GM23338 (cell line): ENCODE measurements around the gene GPN2.

Experiments used
- CTCF ChIP-seq, 2 experiments: fragments of 200-600 bp in 1 of 2; sonication (generic) in 1 of 2; conservative IDR thresholded peaks; 2 replicates each; pipeline versions ENCODE4 v1.5.1 to v1.6.1; 2016 to 2017; ENCODE audit warnings: antibody characterized with exemption in 2 of 2, low read depth in 2 of 2, mild to moderate bottlenecking in 2 of 2, moderate library complexity in 1 of 2
- EZH2 ChIP-seq: fragments of 200-600 bp; sonication (generic); IDR thresholded peaks from one replicate; pipeline ENCODE4 v1.8.0; 2017; ENCODE audit warnings: antibody characterized with exemption, mild to moderate bottlenecking, low read depth; ENCODE audit not compliant: unreplicated experiment
- POLR2AphosphoS5 ChIP-seq: IDR thresholded peaks from 2 replicates; pipeline ENCODE4 v1.6.1; 2016; ENCODE audit warnings: antibody characterized with exemption, low read depth
- REST ChIP-seq: IDR thresholded peaks from one replicate; pipeline ENCODE4 v1.6.1; 2018; ENCODE audit warnings: antibody characterized with exemption; ENCODE audit not compliant: unreplicated experiment

DNA sequence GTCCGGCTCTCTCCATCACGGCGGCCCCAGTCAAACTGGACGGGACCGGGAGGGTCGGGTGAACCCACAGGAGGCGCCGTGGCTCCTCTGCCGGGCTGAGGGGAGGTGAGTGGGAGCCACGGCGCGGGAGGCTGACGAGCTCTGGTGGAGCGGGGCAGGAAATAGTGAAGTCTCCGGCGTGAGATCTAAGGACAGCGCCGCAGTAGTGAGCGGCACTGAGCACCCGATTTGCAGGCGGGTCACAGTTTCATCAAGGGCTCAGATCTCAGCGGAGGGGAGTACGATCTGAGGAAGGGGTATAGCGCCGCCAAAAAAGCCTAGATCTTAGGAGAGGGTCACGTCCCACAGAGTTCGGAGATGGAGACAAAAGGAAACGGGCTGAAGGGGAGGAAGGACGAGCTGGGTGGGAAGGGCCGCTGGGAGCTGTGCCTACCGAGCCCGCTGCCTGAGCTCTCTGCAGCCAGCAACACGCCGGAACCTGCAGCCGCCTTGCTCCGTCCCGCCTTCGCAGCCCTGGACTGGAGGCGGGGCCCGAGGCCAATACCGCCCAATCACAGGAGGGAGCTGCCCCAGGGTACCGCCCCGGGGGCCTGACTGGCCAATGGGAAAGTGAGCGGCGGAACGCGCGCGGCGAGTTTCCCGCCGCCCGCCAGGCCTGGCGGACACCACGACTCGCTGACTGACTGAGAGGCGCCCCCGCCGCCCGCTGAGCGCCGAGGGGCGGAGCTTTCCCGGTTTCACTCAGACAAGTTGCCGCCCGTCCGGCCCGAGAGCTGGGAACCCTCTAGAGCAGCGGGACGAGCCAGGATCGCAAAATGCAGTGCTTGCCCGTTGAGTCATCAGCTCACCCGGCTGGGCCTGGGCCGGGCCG is 25.2 kb downstream of the GPN2 start:
- TF ChIP-seq POLR2AphosphoS5 (peak; percentile 88), CTCF (conservative IDR thresholded peaks at IDR 0.05; ENCODE audit: low read depth in 2 of 2) (0 out of 4 replicates have a peak, but pooled peaks have one; percentile 0 to 10), REST (no peak), EZH2 (no peak)
